GM10266 (cell line): Measurements from ENCODE around the gene ROCK2.

ENCODE experiments used
- DNase-seq: peaks from one replicate; pipeline ENCODE4 v3.0.0; 2012; ENCODE audit errors: extremely low spot score
- CTCF ChIP-seq: IDR thresholded peaks from 2 replicates; pipeline ENCODE4 v1.5.1; 2012; ENCODE audit warnings: mild to moderate bottlenecking, low read depth; ENCODE audit not compliant: control insufficient read depth, insufficient read depth; ENCODE audit errors: missing control alignments

Gene ROCK2

GRCh38 chr2:11388262-11389051 is 44.0 kb upstream of the ROCK2 start:
- TF ChIP-seq CTCF: no peak
- no peak for DNase-seq

- no peak for DNase-seq
- no peak for TF ChIP-seq CTCF
Observed at GRCh38 chr2:11387843-11388242, 43.4 kb upstream of the ROCK2 start.

GRCh38 chr2:11387100-11387390 is 42.6 kb upstream of the ROCK2 start:
- no peak for DNase-seq
- TF ChIP-seq CTCF: no peak

- TF ChIP-seq CTCF: no peak
- DNase-seq: no peak
Observed at GRCh38 chr2:11385847-11386246, 41.4 kb upstream of the ROCK2 start.

- no peak for TF ChIP-seq CTCF
- no peak for DNase-seq
Observed at GRCh38 chr2:11385216-11385615, 40.8 kb upstream of the ROCK2 start.

- no peak for TF ChIP-seq CTCF
- no peak for DNase-seq
Observed at GRCh38 chr2:11379558-11379957, 35.1 kb upstream of the ROCK2 start.

GRCh38 chr2:11377928-11378545 is 33.6 kb upstream of the ROCK2 start:
- peak; percentile 70 for DNase-seq
- TF ChIP-seq CTCF: no peak
